Activated naive CD4-positive, alpha-beta T cell (primary cell): ENCODE data around the gene CCDC93.
"Not testable (repeated sequence)": the region's sequence is repeated elsewhere in the genome, so short reads cannot be mapped to it uniquely, and the experiment has no call there.

ENCODE experiments used
- DNase-seq, 4 experiments: peaks; one replicate each; lab custom pipeline; 2025; lab: John Stamatoyannopoulos, UW

Gene CCDC93

DNA sequence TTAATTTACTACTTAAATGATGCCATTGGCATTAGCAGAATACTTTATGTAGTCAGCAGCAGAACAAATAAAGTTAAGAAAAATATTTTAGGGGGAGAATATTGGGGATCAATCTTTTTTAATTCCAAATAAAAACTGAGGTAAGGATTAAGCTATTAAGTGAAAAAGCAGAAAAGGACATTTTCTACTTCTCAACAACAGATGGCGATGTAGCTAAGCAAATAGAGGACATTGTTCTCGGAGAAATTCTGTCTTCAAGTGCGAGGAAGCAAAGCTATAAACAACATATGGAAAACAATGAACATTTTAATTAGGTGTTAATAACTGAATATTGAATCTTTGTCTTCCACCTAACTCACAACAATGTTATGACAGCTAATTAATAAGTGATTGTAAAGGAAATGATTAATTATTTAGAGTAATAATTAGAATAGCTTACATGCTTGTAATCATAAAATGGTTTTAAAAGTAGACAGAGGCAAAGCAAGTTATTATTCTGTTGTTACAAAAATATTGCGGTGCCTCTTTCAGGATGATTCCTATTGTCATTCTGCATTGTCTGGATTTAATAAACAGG is 32.9 kb upstream of the CCDC93 start:
- DNase-seq = no peak

DNA sequence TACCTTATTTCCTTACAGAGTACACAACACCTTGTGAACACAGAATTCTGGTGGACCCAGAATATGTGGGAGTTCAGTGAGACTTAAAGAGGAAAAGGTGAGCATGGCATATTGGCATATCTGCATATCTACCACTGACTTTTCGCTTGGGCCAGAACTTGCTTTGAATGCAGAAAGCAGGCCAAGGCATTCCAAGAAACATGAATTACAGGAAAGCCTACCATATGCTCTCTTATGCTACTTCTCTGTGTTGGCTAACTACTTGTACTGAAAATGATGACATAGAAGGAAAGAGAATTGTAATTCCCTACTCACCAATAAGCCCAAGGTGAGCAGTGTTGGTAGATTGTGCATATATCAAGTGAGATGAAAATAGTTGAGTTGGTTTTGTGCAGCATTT is 31.4 kb upstream of the CCDC93 start:
- DNase-seq = no peak

GRCh38 chr2:118044854-118045253 is 31.0 kb upstream of the CCDC93 start:
- no peak for DNase-seq

DNA sequence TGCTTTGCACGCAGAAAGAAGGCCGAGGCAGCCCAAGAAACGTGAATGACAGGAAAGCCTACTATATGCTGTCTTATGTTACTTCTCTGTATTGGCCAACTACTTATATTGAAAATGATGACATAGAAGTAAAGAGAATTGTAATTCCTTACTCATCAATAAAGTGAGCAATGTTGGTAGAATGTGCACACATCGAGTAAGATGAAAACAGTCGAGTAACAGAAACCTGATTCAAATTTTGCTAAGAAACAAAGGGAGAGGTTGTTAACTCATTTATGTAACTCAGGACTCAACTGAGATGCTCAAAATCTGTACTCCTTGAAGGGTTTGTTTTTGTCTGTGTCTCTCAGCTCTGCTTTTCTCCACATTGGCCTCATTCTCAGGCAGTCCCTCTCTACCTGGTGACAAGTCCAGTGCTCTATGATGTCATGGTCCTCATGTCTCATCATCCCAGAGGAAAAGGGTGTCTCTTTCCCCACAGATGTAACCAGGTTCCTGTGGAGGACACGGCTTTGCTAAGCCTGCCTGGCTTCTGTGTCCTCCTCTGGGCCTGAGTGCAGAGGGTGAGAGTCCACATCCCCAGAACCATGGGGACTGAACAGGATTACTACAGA is 30.3 kb upstream of the CCDC93 start:
- DNase-seq = no peak

DNA sequence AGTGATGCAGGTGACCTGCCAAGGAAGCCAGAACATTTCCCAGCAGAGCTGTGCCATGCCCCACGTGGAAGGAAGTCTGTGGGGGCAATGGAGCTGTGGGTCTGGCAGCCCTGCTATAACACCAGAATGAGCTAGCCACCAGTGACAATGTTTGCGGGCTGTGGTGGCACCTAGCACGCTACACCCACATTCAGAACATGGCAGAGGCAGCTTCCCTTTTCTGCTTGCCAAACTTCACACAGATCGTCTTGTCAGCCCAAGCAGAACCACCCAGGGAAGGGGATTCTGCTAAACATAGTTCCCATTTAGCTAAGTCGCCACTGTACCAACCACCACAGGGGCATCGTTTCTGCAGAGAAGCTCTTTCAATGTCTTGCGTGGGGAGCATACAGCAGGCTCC is 27.0 kb upstream of the CCDC93 start:
- DNase-seq = no peak

DNA sequence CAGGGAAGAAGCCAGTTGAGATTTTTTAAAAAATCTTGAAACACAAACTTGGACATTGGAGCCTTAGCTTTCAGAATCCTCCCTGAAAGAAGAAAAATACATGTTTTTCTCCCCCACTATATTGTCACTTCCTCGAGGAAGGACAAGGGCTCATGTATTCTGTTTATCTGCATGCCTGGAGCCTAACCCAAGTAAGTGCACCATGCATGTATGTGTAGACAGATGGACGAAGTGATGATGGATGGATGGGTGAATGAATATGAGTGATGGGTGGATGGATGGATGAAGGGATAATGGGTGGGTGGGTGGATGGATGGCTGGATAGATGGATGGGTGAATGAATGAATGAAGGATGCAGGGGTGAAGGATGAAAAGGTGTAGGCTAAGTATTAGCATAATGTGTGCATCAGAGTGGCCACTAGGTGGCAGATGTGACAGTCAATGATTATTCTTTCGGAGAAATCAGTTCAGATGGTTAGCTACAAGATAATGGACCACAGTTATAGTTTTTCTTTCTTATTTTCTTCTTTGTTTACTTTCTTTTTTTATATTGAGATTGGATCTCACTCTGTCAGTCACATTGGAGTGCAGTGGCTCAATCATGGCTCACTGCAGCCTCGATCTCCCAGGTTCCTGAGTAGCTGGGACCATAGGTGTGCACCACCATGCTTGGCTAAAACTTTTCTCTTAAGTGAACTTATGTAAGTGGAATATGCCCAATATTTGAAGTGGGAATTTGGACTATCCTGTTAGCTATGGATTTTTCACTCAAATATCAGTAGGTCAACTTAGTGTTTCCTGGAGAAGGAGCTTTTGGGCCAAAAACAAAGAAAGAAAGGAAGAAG is 18.5 kb upstream of the CCDC93 start:
- DNase-seq = peak in 2 of 4 experiments; percentile 1 to 11

- DNase-seq = no peak
Observed at GRCh38 chr2:118031566-118031965, 17.7 kb upstream of the CCDC93 start.

DNA sequence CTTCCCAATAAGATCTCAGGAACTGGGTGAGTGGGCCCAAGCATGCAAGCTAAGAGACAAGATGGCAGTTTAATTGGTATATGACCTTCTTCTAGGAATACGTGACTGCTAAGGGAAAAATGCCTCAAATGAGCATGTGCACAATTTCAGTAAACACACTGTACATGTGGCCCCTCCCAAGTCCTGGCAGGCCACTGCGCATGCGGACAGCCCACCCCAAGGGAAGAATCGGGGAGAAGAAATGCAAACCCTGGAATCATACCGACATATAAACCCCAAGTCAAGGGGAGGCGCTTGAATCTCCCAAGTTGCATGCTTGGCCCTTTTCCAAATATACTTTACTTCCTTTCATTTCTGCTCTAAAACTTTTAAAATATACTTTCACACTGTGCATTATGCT is 15.2 kb upstream of the CCDC93 start:
- no peak for DNase-seq

DNA sequence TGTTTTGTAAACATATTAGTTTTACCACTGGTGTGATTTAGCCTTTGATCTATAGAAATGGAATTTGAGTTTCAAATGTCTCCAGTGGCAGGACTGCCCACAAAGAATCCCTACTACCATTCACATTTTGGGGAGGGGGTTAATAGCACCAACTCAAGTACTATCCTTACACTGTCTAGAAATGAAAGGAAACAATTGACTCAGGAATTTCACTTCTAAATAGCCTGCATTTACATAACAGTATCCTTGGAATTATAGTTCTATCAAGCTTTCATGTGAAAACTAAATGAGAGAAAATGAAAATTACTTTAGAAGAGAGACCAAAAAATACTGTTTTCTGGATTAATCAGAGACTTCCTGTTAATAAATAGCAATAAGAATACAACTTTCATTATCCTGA is 7.5 kb upstream of the CCDC93 start:
- DNase-seq = no peak

DNA sequence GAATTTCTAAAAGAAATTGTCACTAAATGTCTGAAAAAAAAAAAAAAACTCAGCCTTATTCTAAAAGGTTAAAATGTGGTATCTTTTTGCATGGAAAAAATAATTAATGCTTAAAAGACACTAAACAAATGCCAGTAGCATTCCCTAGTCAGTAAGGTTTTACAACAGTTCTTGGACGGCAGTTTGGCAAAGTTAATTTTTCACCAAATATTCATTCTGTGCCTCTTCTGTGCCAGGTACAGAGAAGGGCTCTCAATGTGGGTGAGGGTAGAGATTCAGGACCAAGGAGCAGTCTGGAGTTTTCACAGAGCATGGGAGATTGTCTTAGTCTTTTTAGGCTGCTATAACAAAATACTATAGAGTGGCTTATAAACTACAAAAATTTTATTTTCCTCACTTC is 6.0 kb upstream of the CCDC93 start:
- no peak for DNase-seq

GRCh38 chr2:118016911-118017310 is 3.0 kb upstream of the CCDC93 start:
- DNase-seq = no peak

DNA sequence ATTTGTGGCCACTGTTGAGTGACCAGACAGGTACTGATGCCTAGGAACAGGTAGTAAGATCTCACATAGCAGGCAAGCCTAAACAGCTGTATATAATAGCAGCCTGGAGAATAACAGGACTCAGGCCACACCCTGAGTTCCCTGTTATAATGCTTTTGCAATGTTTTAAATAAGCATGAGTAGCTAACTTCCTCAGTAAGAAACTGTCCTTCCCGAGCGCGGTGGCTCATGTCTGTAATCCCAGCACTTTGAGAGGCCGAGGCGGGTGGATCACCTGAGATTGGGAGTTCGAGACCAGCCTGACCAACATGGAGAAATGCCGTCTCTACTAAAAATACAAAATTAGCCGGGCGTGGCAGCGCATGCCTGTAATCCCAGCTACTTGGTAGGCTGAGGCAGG is 1.9 kb upstream of the CCDC93 start:
- not testable (repeated sequence) for DNase-seq

DNA sequence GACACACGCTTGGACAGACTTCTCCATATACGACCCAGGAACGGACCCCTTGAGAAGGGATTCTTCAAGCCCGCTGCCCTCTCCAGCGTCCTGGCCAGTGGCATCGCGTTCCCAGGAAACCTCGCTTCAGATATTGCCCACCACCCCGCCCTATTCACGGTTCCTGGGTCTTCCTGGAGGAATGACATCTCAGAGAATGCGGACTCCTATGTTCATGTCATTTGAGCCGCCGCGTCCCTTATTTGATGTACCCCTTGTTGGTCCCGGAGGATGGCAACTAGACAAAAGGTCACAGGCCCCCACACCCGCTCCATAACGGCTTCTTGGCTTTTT is 588 bp upstream of the CCDC93 start:
- no peak for DNase-seq

GRCh38 chr2:118013221-118013723 is 598 bp downstream of the CCDC93 start:
- peak in 2 of 4 experiments; percentile 23 to 24 for DNase-seq

DNA sequence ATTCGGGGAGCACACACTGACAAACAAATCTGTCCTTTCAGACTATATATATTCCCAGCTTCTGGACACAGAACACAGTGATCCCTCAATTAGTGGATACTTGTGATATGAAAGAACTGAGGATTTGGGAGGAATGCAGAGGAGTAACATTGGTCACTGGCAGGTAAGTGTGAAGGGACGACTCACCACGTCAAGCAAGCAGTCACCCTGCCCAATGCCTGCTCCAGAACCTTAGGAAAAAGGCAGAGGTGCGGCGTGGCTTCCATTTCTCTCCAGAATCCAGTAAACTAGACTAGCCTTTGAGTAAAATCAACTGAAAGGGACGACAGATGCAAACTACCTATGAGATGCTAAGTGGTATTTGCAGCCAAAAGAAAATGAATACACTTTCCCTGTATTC is 1.1 kb downstream of the CCDC93 start:
- DNase-seq = no peak

GRCh38 chr2:118010473-118010872 is 3.4 kb downstream of the CCDC93 start:
- no peak for DNase-seq

- DNase-seq = no peak
Observed at GRCh38 chr2:118006861-118007260, 7.0 kb downstream of the CCDC93 start.

DNA sequence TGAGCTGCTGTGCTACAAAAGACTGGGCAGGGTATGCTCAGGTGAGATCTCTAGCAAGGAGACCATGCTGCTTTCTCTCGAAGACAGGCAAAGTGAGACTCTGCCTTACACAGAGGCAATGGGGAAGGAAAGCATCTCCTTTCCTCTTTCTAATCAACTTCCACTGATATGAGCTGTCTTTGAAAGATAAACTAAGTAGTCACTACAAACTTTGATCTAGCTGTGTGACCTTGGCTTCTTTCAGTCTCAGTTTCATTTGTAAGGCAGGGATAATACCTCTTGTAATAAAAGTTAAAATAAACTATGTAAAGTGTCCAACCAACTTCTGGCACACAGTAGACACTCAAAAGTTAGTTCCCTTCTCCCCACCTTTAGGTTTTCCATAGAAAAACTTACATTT is 7.5 kb downstream of the CCDC93 start:
- no peak for DNase-seq

- DNase-seq = no peak
Observed at GRCh38 chr2:118003396-118003824, 10.5 kb downstream of the CCDC93 start.

- DNase-seq = no peak
Observed at GRCh38 chr2:118000041-118000440, 13.8 kb downstream of the CCDC93 start.

DNA sequence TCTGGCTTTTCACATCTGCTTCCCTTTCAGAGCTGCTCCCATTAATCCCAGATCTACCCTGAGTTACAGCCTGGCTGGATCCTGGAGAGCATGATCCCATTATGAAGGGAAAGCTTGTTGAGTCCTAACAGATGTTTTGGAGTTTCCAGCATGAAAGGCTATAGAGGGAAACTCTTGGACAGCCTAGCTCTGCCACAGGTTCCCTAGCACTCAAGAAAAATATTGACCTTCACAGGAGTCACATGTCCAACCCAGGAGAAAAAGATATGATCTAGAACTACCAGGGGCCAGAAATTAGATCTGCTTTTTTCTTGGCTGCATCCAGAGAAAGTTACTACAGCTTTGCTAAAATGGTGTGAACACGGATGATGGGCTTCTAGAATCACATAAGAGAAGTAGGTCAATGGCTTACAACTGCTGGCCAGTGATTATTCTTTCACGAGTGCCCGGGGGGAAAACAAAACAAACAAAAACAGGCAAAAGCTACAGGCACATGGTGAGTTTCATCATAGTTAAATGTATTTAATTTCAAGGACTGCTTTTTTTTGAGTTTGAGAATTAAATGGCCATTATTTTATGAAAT is 15.9 kb downstream of the CCDC93 start:
- no peak for DNase-seq

DNA sequence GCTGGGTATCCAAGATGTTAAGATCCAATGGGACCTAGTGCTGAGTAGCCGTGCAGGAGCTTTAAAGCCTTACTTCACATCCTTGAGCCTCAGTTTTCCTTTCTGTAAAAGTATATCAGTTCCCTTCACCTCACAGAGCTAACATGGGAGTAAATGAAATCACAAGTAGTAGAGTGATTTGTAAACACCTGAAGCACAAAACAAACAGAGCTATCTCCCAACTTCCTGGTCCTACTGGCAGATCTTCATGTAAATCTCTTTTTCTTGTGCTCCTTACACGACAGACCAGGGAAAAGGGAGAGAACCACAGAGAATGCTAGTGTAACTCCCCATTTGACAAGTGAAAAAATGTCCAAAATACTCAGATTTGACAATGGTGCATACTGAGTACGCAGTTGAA is 17.3 kb downstream of the CCDC93 start:
- no peak for DNase-seq

- no peak for DNase-seq
Observed at GRCh38 chr2:117994729-117995128, 19.1 kb downstream of the CCDC93 start.
